Gastrocnemius medialis (tissue), 4 donors: ENCODE data around the gene WFIKKN1. TPM values are rescaled to one million over a fixed set of nuclear protein-coding genes. Genes with fewer than 3 reads are reported as not detected.
A peak's percentile ranks its signal among the peaks of the same experiment; 100 is the strongest.

ENCODE experiments used
- ATAC-seq, 2 donors: fragments of 150-250 bp; one replicate each; pipeline ENCODE4 v1.9.1; 2016
- DNase-seq, 2 donors: peaks; one replicate each; pipeline ENCODE4 v3.0.0-alpha.2; 2019
- H3K27ac ChIP-seq, 4 donors: fragments of 200-600 bp; sonication (generic); 1 replicate in 1 of 4; 2 replicates in 3 of 4; pipeline ENCODE4 v1.5.1; 2016 to 2018; ENCODE audit warnings: mild to moderate bottlenecking in 2 of 4, moderate library complexity in 1 of 4
- H3K27me3 ChIP-seq, 3 donors: fragments of 200-600 bp; sonication (generic) in 2 of 3; 1 replicate in 1 of 3; 2 replicates in 2 of 3; pipeline versions ENCODE4 v1.5.1 to v1.6.0; 2016 to 2019; ENCODE audit warnings: mild to moderate bottlenecking in 1 of 3, moderate library complexity in 1 of 3
- H3K36me3 ChIP-seq, 2 donors: fragments of 200-600 bp; sonication (generic) in 1 of 2; one replicate each; pipeline ENCODE4 v1.5.1; 2017 to 2018
- H3K4me1 ChIP-seq, 2 donors: fragments of 200-600 bp; sonication (generic) in 1 of 2; one replicate each; pipeline ENCODE4 v1.5.1; 2016 to 2017; ENCODE audit warnings: mild to moderate bottlenecking in 2 of 2
- H3K4me3 ChIP-seq, 4 donors: fragments of 200-600 bp; sonication (generic) in 3 of 4; 1 replicate in 1 of 4; 2 replicates in 3 of 4; pipeline ENCODE4 v1.5.1; 2016 to 2019; ENCODE audit warnings: mild to moderate bottlenecking in 2 of 4
- H3K9me3 ChIP-seq, 3 donors: fragments of 200-600 bp; sonication (generic) in 2 of 3; 1 replicate in 1 of 3; 2 replicates in 2 of 3; pipeline ENCODE4 v1.5.1; 2016 to 2019
- POLR2A ChIP-seq, 2 donors: fragments of 450-650 bp; IDR thresholded peaks; one replicate each; pipeline ENCODE4 v1.6.1; 2017; ENCODE audit warnings: antibody characterized with exemption in 2 of 2, mild to moderate bottlenecking in 2 of 2, moderate library complexity in 2 of 2
- in situ Hi-C, 4 donors: fragments of 200-750 bp; cut with MboI; loops; one replicate each; pipeline versions ENCODE4 v1.15.0 to v1.8.0; 2017; ENCODE audit warnings: low sequenced_read_pairs in 4 of 4
- intact Hi-C: fragments of 100-400 bp; cut with DNase I; formaldehyde crosslinking; loops from one replicate; pipeline ENCODE4 v1.15.1; 2023; ENCODE audit warnings: low total_unique reads
- total RNA-seq, 4 donors: library from RNA; depleted of rRNA; stranded (reverse); fragments of >200 nt; gene quantifications; one replicate each; pipeline versions ENCODE4 v1.1.0 to v1.2.3, GENCODE V29; 2016
- TF ChIP-seq, protein P1 (sequence below), 5 experiments: fragments of 450-650 bp in 3 of 5; fragments of 200-600 bp in 2 of 5; sonication (generic) in 2 of 5; IDR thresholded peaks in 4 of 5; conservative IDR thresholded peaks in 1 of 5; 1 replicate in 4 of 5; 2 replicates in 1 of 5; pipeline ENCODE4 v1.5.1; 2016 to 2019; ENCODE audit warnings: antibody characterized with exemption in 5 of 5, mild to moderate bottlenecking in 3 of 5, moderate library complexity in 3 of 5

Gene WFIKKN1
- total RNA-seq, 4 donors from 2014 or later, result 0.12 to 3.2 (median 1.3) TPM

DNA sequence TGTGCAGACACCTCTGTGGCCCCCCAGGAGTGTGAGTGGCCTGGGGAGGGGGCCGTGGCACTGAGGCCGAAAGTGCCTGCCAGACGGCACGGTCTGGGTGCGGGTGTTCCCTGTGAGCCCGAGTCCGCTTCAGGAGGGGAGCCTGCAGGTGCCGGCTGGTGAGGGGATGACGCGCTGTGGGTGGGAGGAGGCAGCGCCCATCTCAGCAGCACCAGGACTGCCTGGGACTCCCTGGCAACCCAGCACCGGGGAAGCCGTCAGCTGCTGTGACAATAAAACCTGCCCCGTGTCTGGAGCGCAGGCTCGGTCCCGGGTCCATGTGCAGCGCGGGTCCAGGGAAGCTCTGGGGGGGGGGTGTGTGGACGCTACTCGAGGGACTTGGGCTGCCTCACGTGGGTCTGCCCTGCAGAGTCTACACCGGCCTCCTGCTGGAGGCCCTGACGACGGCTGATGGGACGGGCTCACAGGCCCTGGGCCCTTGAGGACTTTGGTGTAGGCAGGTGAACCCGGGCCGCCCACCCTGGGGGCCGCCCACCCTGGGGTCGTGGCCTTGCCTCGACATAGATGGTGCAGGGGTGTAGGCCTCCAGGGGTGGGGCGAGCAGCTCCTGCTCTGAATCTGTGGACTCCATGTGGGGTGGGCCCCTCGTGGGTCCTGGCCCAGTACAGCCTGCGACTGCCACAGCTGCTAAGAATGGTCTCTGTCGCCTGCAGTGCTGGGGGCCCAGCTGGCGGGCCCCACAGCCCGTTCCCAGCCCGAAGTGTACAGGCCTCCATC, 46.8 kb upstream of the WFIKKN1 start:
- DNase-seq (no peak), ATAC-seq (no peak)
- in situ Hi-C loops, result no loop called here
- intact Hi-C loops, result no loop called here
- Histone ChIP-seq H3K27me3 (no peaks in the 10 kb centered on the region), H3K4me3 (no peak overlapping the region), H3K36me3 (no peaks in the 10 kb centered on the region), H3K4me1 (peaks cover 22 to 33% of the 10 kb centered on the region in 2 donors), H3K27ac (no peak overlapping the region), H3K9me3 (no peaks in the 10 kb centered on the region)
- no peak for TF ChIP-seq POLR2A (IDR thresholded peaks at IDR 0.05)
- TF ChIP-seq, protein P1, sequence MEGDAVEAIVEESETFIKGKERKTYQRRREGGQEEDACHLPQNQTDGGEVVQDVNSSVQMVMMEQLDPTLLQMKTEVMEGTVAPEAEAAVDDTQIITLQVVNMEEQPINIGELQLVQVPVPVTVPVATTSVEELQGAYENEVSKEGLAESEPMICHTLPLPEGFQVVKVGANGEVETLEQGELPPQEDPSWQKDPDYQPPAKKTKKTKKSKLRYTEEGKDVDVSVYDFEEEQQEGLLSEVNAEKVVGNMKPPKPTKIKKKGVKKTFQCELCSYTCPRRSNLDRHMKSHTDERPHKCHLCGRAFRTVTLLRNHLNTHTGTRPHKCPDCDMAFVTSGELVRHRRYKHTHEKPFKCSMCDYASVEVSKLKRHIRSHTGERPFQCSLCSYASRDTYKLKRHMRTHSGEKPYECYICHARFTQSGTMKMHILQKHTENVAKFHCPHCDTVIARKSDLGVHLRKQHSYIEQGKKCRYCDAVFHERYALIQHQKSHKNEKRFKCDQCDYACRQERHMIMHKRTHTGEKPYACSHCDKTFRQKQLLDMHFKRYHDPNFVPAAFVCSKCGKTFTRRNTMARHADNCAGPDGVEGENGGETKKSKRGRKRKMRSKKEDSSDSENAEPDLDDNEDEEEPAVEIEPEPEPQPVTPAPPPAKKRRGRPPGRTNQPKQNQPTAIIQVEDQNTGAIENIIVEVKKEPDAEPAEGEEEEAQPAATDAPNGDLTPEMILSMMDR (IDR thresholded peaks at IDR 0.05 in 4 of 5, conservative IDR thresholded peaks at IDR 0.05 in 1 of 5), result no peak

DNA sequence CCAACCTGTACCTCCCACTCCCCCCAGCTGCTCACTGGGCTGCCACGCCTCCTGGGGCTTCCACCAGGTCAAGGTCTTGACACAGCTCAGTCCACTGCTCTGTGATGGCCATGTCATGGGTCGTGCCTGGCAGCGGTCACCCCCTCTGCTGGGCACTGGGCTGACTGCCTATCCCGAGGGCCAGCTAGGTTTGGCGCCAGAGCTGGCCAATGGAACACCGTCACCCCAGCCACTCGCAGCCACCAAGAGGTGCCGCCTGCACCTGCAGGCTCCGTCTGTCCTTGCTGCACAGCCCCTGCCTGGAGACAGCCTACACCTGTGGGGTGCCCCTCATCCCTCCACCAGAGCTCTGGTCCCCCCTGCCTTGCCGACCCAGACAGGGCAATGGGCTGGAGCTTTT, 45.4 kb upstream of the WFIKKN1 start:
- no peak overlapping the region for H3K27ac ChIP-seq
- peak in 1 of 2 donors; percentile 65 for DNase-seq
- no peak for ATAC-seq
- peaks cover 22 to 33% of the 10 kb centered on the region in 2 donors for H3K4me1 ChIP-seq
- in situ Hi-C loops (no loop called here), intact Hi-C loops (no loop called here)
- no peaks in the 10 kb centered on the region for H3K27me3 ChIP-seq
- TF ChIP-seq, protein P1 (IDR thresholded peaks at IDR 0.05 in 4 of 5, conservative IDR thresholded peaks at IDR 0.05 in 1 of 5), result no peak
- no peak for TF ChIP-seq POLR2A (IDR thresholded peaks at IDR 0.05)
- H3K4me3 ChIP-seq, result no peak overlapping the region
- H3K36me3 ChIP-seq, result no peaks in the 10 kb centered on the region
- H3K9me3 ChIP-seq, result no peaks in the 10 kb centered on the region

DNA sequence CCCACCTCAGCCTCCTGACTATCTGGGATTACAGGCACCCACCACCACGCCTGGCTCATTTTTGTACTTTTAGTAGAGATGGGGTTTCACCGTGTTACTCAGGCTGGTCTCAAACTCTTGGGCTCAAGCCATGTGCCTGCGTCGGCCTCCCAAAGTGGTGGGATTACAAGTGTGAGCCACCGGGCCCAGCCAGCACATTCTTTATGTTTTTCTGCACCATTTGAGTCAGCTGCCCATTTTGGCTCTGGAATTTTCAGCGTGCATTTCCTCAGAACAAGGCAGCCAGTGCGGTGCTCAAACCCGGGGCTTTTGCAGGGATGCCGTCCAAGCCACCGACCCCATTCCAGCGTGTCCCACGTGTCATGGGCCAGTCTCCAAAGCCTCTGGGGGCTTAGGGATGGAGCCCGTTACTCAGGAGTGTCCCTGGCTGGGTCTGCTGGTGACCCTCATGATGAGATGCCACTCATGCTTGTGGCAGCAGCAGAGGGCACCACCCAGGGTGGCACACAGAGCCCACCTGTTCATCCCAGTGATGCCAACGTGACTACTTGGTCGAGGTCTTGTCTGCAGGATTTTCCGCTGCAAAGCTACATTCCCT, 44.6 kb upstream of the WFIKKN1 start:
- no peak for TF ChIP-seq POLR2A (IDR thresholded peaks at IDR 0.05)
- TF ChIP-seq, protein P1 (IDR thresholded peaks at IDR 0.05 in 4 of 5, conservative IDR thresholded peaks at IDR 0.05 in 1 of 5), result no peak
- Histone ChIP-seq H3K4me3 (no peak overlapping the region), H3K4me1 (peaks cover 28 to 33% of the 10 kb centered on the region in 2 donors), H3K9me3 (no peaks in the 10 kb centered on the region), H3K36me3 (no peaks in the 10 kb centered on the region), H3K27ac (no peak overlapping the region), H3K27me3 (no peaks in the 10 kb centered on the region)
- intact Hi-C loops, result no loop called here
- ATAC-seq (no peak), DNase-seq (no peak)
- in situ Hi-C loops, result no loop called here

DNA sequence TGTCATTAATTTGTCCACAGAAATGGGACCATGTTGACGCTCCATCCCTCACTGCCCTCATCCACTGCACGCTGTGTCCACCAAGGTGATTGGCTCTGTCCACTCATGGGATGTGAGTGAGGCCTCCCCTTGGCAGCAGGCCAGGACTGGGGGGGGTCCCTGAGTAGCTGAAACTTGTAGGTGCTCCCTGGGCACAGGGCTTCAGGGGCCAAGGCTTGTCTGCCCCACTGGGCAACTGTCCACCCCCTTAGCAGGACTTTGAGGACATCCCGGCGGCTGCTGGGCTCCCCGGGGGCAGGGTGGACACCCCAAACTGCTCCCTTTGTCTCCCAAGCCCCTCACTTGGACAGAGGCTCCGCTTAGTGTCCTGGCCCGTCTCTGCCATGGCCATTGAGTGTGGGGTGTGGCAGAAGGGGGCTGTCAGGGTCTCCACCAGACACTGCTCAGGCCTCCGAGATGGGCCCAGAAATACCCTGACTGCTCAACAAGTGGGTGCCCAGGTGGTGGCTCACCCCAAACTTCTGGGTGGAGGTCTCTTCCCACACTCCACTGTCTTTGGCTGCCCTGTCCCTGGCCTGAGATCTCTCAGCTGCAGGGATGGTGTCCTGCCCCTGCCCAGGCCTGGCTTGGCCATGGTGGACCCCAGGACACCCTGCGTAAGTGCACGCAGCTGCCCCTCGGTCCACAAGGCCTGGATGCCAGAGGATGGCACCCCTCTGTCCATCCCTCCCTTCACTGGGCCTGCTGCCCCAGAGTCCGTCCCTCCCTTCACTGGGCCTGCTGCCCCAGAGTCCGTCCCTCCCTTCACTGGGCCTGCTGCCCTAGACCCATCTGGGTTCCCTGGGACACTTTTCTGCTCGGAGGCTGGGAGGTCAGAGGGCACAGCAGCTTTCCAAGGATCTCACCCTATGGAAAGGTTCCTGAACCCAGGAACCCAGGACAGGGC, 43.9 kb upstream of the WFIKKN1 start:
- in situ Hi-C loops, result no loop called here
- no peaks in the 10 kb centered on the region for H3K27me3 ChIP-seq
- ATAC-seq, result no peak
- no peaks in the 10 kb centered on the region for H3K36me3 ChIP-seq
- peak overlapping the region in 3 of 4 donors; percentile 89 to 94 (median 89) for H3K4me3 ChIP-seq
- H3K4me1 ChIP-seq, result peaks cover 35 to 41% of the 10 kb centered on the region in 2 donors
- intact Hi-C loops, result no loop called here
- DNase-seq, result peak in 1 of 2 donors; percentile 57
- no peak for TF ChIP-seq POLR2A (IDR thresholded peaks at IDR 0.05)
- TF ChIP-seq, protein P1 (IDR thresholded peaks at IDR 0.05 in 4 of 5, conservative IDR thresholded peaks at IDR 0.05 in 1 of 5), result no peak
- no peaks in the 10 kb centered on the region for H3K9me3 ChIP-seq
- H3K27ac ChIP-seq, result peak overlapping the region; percentile 96 to 99 (median 98)
